ENCODE data around the gene CREBRF. TPM values are rescaled to one million over a fixed set of nuclear protein-coding genes. Genes with fewer than 3 reads are reported as not detected.

Gene CREBRF
- total RNA-seq, 1 experiment from 2014 or later: 16.9 TPM

DNA sequence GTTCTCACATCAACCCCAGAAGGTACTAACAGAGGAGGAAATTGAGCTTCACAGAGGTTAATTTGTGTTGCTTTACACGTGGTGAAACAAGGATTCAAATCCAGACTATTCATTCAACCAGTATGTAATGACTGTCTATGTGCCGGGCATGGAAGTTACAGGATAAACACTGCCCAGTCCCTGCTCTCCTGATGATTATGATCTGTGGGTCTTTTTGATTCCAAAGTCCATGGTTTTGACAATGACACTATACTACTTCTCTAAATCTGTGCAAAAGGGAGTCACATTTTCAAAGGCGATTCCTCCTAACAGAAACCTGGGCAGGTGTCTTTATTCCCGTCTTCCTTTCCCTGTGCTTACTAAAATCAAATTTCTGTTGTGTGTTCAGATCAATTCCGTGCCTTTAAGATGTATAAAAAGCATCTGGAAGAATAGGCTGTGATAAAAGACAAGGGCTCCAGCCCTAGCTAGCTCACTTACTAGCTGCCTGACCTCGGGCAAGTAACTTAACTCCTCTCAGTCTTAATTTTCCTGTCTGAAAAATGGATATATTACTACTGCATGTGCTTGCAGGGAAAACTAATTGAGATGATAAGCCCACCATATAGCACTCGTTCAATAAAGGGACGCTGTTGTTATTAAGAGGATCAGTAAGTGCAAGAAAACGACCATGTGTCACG is 970 bp upstream of the CREBRF start:
- TF ChIP-seq, protein P1, sequence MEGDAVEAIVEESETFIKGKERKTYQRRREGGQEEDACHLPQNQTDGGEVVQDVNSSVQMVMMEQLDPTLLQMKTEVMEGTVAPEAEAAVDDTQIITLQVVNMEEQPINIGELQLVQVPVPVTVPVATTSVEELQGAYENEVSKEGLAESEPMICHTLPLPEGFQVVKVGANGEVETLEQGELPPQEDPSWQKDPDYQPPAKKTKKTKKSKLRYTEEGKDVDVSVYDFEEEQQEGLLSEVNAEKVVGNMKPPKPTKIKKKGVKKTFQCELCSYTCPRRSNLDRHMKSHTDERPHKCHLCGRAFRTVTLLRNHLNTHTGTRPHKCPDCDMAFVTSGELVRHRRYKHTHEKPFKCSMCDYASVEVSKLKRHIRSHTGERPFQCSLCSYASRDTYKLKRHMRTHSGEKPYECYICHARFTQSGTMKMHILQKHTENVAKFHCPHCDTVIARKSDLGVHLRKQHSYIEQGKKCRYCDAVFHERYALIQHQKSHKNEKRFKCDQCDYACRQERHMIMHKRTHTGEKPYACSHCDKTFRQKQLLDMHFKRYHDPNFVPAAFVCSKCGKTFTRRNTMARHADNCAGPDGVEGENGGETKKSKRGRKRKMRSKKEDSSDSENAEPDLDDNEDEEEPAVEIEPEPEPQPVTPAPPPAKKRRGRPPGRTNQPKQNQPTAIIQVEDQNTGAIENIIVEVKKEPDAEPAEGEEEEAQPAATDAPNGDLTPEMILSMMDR (conservative IDR thresholded peaks at IDR 0.05): no peak
- no peak for TF ChIP-seq EZH2 (IDR thresholded peaks at IDR 0.05; ENCODE audit: low read depth)
- CTCF ChIA-PET: no interaction called here
- no peaks in the 10 kb centered on the region; the same call in 1 of the 2 replicates for H4K20me1 ChIP-seq (ENCODE audit: insufficient read depth)
- DNase-seq: no peak
- peaks cover 11% of the 10 kb centered on the region for H3F3A ChIP-seq (ENCODE audit: insufficient read depth, low read depth)
- no peaks in the 10 kb centered on the region for H3K9me3 ChIP-seq (ENCODE audit: insufficient read depth, low read depth)
- BruUV-seq (replicated peaks): no TSS peak
- no peaks in the 10 kb centered on the region for H3K27me3 ChIP-seq (ENCODE audit: insufficient read depth, low read depth)
- H3K4me3 ChIP-seq: peak overlapping the region; percentile 61
- H3K36me3 ChIP-seq (ENCODE audit: low read depth): no peaks in the 10 kb centered on the region
- peaks cover 23% of the 10 kb centered on the region for H3K79me2 ChIP-seq (ENCODE audit: low read depth)
- H3K4me2 ChIP-seq: peak overlapping the region; percentile 91
- peaks cover 26% of the 10 kb centered on the region for H3K4me1 ChIP-seq (replicated peaks; ENCODE audit: insufficient read depth)
- intact Hi-C loops (cut with micrococcal nuclease; ENCODE audit: unreplicated experiment): loop anchor here (5.0 to 10.0 kb wide), 4 partner anchors 37 to 290 kb away; no protein-coding TSS in a partner anchor
- no peak overlapping the region for H3K27ac ChIP-seq
- H2AFZ ChIP-seq: peak overlapping the region; percentile 94
- POLR2A ChIA-PET (ENCODE audit: unreplicated experiment): no interaction called here
- no peaks in the 10 kb centered on the region for H3K9me2 ChIP-seq (ENCODE audit: insufficient read depth)

DNA sequence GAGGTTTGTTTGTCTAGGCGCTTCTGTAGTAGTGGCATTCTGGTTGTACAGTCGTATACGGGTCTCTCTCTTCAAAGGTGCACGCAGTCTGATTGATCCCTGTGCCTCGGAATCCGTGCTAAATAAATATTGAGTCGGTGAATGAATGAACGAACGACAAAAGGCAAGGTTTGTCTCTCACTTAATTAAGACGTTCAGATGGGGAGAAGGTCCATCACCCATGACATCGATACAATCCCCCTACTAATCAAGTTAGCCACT is 500 bp upstream of the CREBRF start:
- Histone ChIP-seq H3K9me3 (ENCODE audit: insufficient read depth, low read depth) (no peaks in the 10 kb centered on the region), H2AFZ (peak overlapping the region; percentile 94), H3K9me2 (ENCODE audit: insufficient read depth) (no peaks in the 10 kb centered on the region), H4K20me1 (ENCODE audit: insufficient read depth) (no peaks in the 10 kb centered on the region; the same call in 1 of the 2 replicates), H3K27ac (no peak overlapping the region), H3K4me1 (replicated peaks; ENCODE audit: insufficient read depth) (peaks cover 26% of the 10 kb centered on the region), H3K27me3 (ENCODE audit: insufficient read depth, low read depth) (no peaks in the 10 kb centered on the region), H3K4me3 (peak overlapping the region; percentile 61), H3K4me2 (peak overlapping the region; percentile 91), H3K79me2 (ENCODE audit: low read depth) (peaks cover 27% of the 10 kb centered on the region), H3F3A (ENCODE audit: insufficient read depth, low read depth) (peaks cover 11% of the 10 kb centered on the region), H3K36me3 (ENCODE audit: low read depth) (no peaks in the 10 kb centered on the region)
- POLR2A ChIA-PET (ENCODE audit: unreplicated experiment): no interaction called here
- DNase-seq: no peak
- CTCF ChIA-PET: no interaction called here
- TSS peak; percentile 84 for BruUV-seq (replicated peaks)
- intact Hi-C loops (cut with micrococcal nuclease; ENCODE audit: unreplicated experiment): loop anchor here (5.0 to 10.0 kb wide), 4 partner anchors 37 to 291 kb away; no protein-coding TSS in a partner anchor
- TF ChIP-seq, protein P1 (conservative IDR thresholded peaks at IDR 0.05): no peak
- no peak for TF ChIP-seq EZH2 (IDR thresholded peaks at IDR 0.05; ENCODE audit: low read depth)

DNA sequence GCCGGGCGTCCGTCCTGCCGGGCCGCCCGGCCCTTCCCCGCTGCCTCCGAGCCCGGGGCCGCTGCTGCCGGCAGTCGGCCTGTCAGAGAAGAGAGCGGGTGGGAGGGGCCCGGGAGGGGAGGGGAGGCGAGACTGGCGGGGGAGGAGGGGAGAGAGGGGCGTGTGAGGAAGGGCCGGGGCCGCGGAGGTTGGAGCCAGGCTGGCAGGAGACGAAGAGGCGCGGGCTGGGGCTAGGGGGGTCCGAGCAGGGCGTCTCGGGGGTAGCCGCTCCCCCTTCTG is 570 bp downstream of the CREBRF start:
- Histone ChIP-seq H3K9me2 (ENCODE audit: insufficient read depth) (no peaks in the 10 kb centered on the region), H3K4me3 (peak overlapping the region; percentile 61), H4K20me1 (ENCODE audit: insufficient read depth) (peaks cover 8% of the 10 kb centered on the region), H3K4me2 (peak overlapping the region; percentile 91), H3K9me3 (ENCODE audit: insufficient read depth, low read depth) (no peaks in the 10 kb centered on the region), H3K27ac (peak overlapping the region; percentile 48; the same call in 1 of the 2 replicates), H2AFZ (peak overlapping the region; percentile 94), H3K36me3 (ENCODE audit: low read depth) (no peaks in the 10 kb centered on the region), H3F3A (ENCODE audit: insufficient read depth, low read depth) (peaks cover 11% of the 10 kb centered on the region), H3K79me2 (ENCODE audit: low read depth) (peaks cover 35% of the 10 kb centered on the region), H3K27me3 (ENCODE audit: insufficient read depth, low read depth) (no peaks in the 10 kb centered on the region), H3K4me1 (replicated peaks; ENCODE audit: insufficient read depth) (peaks cover 21% of the 10 kb centered on the region)
- no peak for DNase-seq
- TF ChIP-seq EZH2 (IDR thresholded peaks at IDR 0.05; ENCODE audit: low read depth): no peak
- TF ChIP-seq, protein P1 (conservative IDR thresholded peaks at IDR 0.05): no peak
- ChIA-PET POLR2A (ENCODE audit: unreplicated experiment) (interaction anchor here (0.9 to 1.0 kb wide), 3 partner anchors 40 to 73 kb away, joined by 3 to 10 read pairs (median 7); partner anchors contain the start of gene ATP6V0E1), CTCF (interaction anchor here (0.6 to 1.3 kb wide), 3 partner anchors 73 to 580 kb away, joined by 3 to 8 read pairs (median 3); partner anchors contain the start of genes ATP6V0E1 and BNIP1)
- intact Hi-C loops (cut with micrococcal nuclease; ENCODE audit: unreplicated experiment): loop anchor here (1.0 to 10.0 kb wide), 9 partner anchors 19 to 560 kb away; partner anchors contain the start of genes BNIP1 and BOD1
- BruUV-seq (replicated peaks): no TSS peak
